ENCODE data around the gene EYA3. TPM values are rescaled to one million over a fixed set of nuclear protein-coding genes. Genes with fewer than 3 reads are reported as not detected.

The EYA3 gene
- total RNA-seq: 10 to 100 TPM in 1 of 4 donors, 1 to 10 TPM in 3; 8.2 to 11.9 (median 8.7) TPM

GRCh38 chr1:28088168-28088961 lies at the start of gene EYA3:
EYA3 (minus strand) TSS chr1:28088610; CDS start chr1:28058026, 30,584 bp downstream.
- H3K4me1 ChIP-seq: peaks cover 14 to 31% (median 29%) of the 10 kb centered on the region in 4 donors
- intact Hi-C loops (cut with DNase I): no loop called here
- peak within 1 kb of the TSS; percentile 83 to 90 (median 86) for H3K27ac ChIP-seq (replicated peaks in 1 of 4)
- DNase-seq (ENCODE audit: extremely low spot score): peak; percentile 100
- TF ChIP-seq EP300 (IDR thresholded peaks at IDR 0.05): no peak
- peak; percentile 86 to 94 for TF ChIP-seq POLR2AphosphoS5 (IDR thresholded peaks at IDR 0.05)
- peak in 1 of 3 experiments; percentile 13 for TF ChIP-seq CTCF (IDR thresholded peaks at IDR 0.05)
- no peaks in the 10 kb centered on the region for H3K36me3 ChIP-seq
- H3K27me3 ChIP-seq: peaks cover 0 to 9% (median 0%) of the 10 kb centered on the region in 4 donors
- under 1% methylated on average over 33 of the region's 44 CpGs for WGBS
- peak within 1 kb of the TSS; percentile 69 to 90 (median 75) for H3K4me3 ChIP-seq
- no peaks in the 10 kb centered on the region for H3K9me3 ChIP-seq

- Histone ChIP-seq H3K27me3 (peaks cover 0 to 3% (median 0%) of the 10 kb centered on the region in 4 donors), H3K36me3 (no peaks in the 10 kb centered on the region), H3K9me3 (no peaks in the 10 kb centered on the region), H3K4me1 (no peaks in the 10 kb centered on the region), H3K4me3 (no peak overlapping the region), H3K27ac (replicated peaks in 1 of 4) (no peak overlapping the region)
- intact Hi-C loops (cut with DNase I): no loop called here
- 82% methylated on average over 4 of the region's 4 CpGs for WGBS
- DNase-seq (ENCODE audit: extremely low spot score): no peak
- TF ChIP-seq POLR2A (IDR thresholded peaks at IDR 0.05; ENCODE audit: low read depth): no peak
- no peak for TF ChIP-seq EP300 (IDR thresholded peaks at IDR 0.05)
- no peak for TF ChIP-seq POLR2AphosphoS5 (IDR thresholded peaks at IDR 0.05)
- no peak for TF ChIP-seq CTCF (IDR thresholded peaks at IDR 0.05)
Measured at GRCh38 chr1:28136922-28137613, 48.7 kb upstream of the EYA3 start.

- H3K27me3 ChIP-seq: peaks cover 0 to 3% (median 0%) of the 10 kb centered on the region in 4 donors
- H3K27ac ChIP-seq (replicated peaks in 1 of 4): no peak overlapping the region
- H3K9me3 ChIP-seq: no peaks in the 10 kb centered on the region
- TF ChIP-seq POLR2AphosphoS5 (IDR thresholded peaks at IDR 0.05): no peak
- TF ChIP-seq CTCF (IDR thresholded peaks at IDR 0.05): no peak
- TF ChIP-seq EP300 (IDR thresholded peaks at IDR 0.05): no peak
- TF ChIP-seq POLR2A (IDR thresholded peaks at IDR 0.05; ENCODE audit: low read depth): no peak
- intact Hi-C loops (cut with DNase I): no loop called here
- H3K4me3 ChIP-seq: no peak overlapping the region
- no peak for DNase-seq (ENCODE audit: extremely low spot score)
- 86% methylated on average over 8 of the region's 8 CpGs for WGBS
- no peaks in the 10 kb centered on the region for H3K4me1 ChIP-seq
- no peaks in the 10 kb centered on the region for H3K36me3 ChIP-seq
Measured at GRCh38 chr1:28136169-28136921, 47.9 kb upstream of the EYA3 start.

GRCh38 chr1:28135371-28136168 lies 47.2 kb upstream of the EYA3 start:
- Histone ChIP-seq H3K4me3 (no peak overlapping the region), H3K36me3 (no peaks in the 10 kb centered on the region), H3K27me3 (peaks cover 0 to 3% (median 0%) of the 10 kb centered on the region in 4 donors), H3K27ac (replicated peaks in 1 of 4) (no peak overlapping the region), H3K9me3 (no peaks in the 10 kb centered on the region), H3K4me1 (no peaks in the 10 kb centered on the region)
- 74% methylated on average over 14 of the region's 14 CpGs for WGBS
- no peak for DNase-seq (ENCODE audit: extremely low spot score)
- TF ChIP-seq POLR2AphosphoS5 (IDR thresholded peaks at IDR 0.05): no peak
- TF ChIP-seq CTCF (IDR thresholded peaks at IDR 0.05): no peak
- no peak for TF ChIP-seq POLR2A (IDR thresholded peaks at IDR 0.05; ENCODE audit: low read depth)
- TF ChIP-seq EP300 (IDR thresholded peaks at IDR 0.05): no peak
- intact Hi-C loops (cut with DNase I): no loop called here
